GM21447 (cell line): ENCODE data around the gene PLIN4.

ENCODE experiments used
- ATAC-seq: cut with Tn5 transposase; IDR thresholded peaks from one replicate; pipeline ENCODE4 v1.9.1; 2021; ENCODE audit not compliant: unreplicated experiment

Gene PLIN4

DNA sequence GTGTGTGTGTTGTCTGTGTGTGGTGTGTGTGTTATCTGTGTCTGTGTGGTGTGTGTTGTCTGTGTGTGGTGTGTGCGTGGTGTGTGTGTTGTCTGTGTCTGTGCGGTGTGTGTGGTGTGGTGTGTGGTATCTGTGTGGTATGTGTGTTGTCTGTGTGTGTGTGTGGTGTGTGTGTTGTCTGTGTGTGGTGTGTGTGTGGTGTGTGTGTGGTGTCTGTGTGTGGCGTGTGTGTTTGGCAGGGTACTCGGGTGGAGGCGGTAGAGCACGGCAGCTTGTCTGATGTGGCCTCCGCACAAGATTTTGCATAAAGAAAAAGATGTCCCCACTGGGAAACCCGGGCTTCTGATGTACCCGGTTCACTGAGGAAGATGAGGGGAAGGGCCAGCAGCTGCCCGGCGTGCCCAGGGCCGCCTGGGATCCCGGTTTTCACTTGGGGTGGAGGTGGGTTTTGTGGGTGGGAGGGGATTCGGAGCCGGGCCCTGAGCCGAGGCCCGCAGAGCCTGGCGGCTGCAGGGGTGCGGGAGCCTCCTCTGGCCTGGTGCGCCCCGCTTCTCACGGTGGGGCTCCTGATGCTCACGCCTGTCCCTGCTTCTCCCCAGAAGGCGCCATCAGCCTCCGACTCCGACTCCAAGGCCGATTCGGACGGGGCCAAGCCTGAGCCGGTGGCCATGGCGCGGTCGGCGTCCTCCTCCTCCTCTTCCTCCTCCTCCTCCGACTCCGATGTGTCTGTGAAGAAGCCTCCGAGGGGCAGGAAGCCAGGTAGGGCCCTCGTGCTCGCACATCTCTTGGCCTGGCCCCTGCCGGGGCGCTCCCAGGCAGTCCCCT lies 25.0 kb downstream of the PLIN4 start:
- ATAC-seq: no peak

GRCh38 chr19:4492337-4493103 lies 25.8 kb downstream of the PLIN4 start:
- ATAC-seq: no peak

GRCh38 chr19:4491446-4491845 lies 26.8 kb downstream of the PLIN4 start:
- ATAC-seq: no peak

- no peak for ATAC-seq
These were observed 29.8 kb downstream of the PLIN4 start for GRCh38 chr19:4488496-4488895.

DNA sequence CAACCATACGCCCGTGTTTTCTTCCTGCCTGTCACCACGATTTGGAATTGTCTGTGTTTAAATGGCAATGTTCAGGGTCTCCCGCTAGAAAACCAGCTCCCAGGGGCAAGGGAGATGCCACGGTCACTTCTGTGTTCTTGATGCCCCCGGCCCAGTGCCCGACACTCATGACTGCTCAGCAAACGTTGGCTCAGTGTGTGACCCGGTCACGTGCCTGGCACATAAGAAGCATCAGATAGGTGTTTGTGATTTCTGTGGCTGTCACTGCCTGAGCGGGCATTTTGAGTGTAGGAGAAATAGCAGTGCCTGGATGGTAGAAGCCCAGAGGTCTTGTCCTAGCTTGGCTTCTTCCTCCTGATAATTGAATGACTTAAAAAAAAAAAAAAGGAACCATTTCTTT lies 30.7 kb downstream of the PLIN4 start:
- ATAC-seq: no peak

DNA sequence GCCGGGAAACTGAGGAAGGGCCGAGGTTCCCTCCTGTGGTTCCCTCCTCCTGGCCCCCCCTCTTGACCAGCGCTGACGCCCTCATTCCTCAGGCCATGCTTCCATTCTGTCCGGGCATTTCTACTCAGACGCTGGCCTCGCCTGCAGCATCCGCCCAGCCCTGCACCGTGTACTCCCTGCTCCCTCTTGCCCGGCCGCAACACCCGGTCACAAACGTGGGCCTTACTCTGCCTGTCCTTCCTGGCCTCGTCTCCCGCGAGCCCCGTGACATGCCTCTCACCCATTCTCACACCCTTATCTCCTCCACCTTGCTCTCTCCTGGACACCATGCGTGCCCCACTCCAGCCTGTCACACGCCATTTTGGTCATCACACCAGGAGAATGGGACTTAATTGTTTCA lies 34.9 kb downstream of the PLIN4 start:
- no peak for ATAC-seq

GRCh38 chr19:4482721-4483364 lies 35.4 kb downstream of the PLIN4 start:
- ATAC-seq: no peak

GRCh38 chr19:4477034-4477801 lies 41.1 kb downstream of the PLIN4 start:
- no peak for ATAC-seq

GRCh38 chr19:4474514-4475022 lies 43.7 kb downstream of the PLIN4 start:
- no peak for ATAC-seq

- ATAC-seq: no peak
These were observed 44.3 kb downstream of the PLIN4 start for GRCh38 chr19:4473763-4474513.

DNA sequence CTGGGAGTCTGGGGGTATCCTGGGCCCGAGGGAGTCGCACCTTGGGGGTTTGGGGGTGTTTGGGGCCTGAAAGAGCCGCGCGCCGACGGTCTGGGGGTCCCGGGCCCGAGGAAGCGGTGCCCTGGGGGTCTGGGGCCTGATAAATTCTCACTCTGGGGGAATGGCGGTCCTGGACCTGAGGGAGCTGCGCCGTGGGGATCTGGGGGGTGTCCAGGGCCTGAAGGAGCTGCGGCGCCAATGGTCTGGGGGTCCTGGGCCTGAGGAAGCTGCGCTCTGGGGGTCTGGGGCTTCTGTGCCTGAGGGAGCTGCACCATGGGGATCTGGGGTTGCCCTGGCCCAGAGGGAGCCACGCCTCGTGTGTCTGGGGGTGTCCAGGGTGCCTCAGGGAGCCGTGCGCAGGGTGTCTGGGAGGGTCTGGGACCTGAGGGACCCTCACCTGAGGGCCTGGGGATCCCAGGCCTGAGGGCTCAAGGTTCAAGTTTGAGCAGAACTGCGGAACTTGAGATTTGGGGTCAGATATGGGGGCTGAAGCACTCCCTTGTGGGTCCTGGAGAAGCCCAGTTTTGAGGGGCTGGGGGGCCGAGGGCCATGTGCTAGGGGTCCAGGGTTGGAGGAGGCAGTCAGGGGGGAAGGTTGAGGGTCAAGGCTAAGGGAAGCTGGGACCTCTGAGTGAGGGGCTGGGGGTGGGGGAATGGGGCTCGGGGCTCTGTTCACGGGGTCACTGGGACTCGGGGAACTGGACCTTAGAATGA lies 45.1 kb downstream of the PLIN4 start:
- no peak for ATAC-seq

- ATAC-seq: no peak
These were observed 45.9 kb downstream of the PLIN4 start, which contains the start of gene HDGFL2 for GRCh38 chr19:4472174-4472974. HDGFL2 (plus strand) TSS chr19:4472297; CDS start chr19:4472351, 54 bp downstream.

DNA sequence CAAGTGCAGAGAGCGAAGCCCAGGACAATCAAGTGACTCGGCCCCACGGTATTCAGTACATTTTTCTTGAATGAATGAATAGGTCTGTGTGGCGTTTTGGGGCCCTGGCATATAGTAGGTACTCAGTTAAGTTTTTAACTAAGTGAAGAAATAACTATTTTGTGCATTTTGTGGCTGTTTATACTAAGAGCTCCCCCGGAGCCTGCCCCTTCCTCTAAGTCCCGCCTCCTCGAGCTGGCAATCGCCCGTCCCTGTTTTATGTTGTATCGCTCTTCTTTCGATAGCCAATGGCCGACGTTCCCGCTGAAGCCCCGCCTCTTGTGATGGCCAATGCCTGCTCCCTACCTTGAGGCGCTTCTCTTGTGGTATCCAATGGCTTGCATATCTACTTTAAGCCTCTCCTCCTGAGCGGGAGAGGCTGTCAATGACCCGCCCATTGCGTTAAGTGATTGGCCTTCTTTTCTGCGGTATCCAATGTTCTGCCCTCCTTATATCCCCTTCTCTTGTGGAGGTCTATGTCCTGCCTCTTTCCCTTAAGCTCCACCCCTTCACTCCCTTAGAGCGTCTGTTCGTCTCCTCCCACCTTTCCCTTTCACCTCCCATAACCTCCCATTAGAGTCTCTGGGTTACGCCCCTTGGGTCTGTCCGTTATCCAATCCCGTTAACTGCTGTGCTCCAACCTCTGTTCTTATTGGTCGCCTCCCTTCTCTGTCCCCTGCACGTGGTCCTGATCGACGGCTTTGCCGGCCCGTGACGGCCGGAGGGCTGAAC lies 46.7 kb downstream of the PLIN4 start:
- ATAC-seq: peak; percentile 81

GRCh38 chr19:4467835-4468234 lies 50.5 kb downstream of the PLIN4 start:
- ATAC-seq: no peak

DNA sequence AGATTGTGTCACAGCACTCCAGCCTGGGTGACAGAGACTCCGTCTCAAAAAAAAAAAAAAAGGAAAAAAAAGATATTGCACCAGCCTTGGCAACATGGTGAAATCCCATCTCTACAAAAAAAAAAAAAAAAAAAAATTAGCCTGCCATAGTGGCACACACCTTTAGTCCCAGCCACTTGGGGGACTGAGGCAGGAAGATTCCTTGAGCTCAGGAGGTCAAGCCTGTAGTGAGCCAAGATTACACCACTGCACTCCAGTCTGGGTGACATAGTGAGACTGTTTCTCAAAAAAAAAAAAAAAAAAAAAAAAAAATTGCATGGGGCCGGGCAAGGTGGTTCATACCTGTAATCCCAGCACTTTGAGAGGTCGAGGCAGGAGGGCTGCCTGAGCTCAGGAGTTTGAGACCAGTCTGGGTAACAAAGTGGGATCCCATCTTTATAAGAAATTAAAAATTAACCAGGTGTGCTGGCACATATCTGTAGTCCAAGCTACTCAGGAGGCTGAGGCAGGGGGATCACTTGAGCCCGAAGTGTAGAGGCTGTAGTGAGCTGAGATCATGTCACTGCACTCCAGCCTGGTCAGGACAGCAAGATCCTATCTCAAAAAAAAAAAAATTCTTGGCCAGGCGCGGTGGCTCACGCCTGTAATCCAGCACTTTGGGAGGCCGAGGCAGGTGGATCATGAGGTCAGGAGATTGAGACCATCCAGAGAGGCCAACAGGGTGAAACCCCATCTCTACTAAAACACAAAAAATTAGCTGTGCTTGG lies 53.3 kb downstream of the PLIN4 start:
- no peak for ATAC-seq

GRCh38 chr19:4457654-4458395 lies 60.5 kb downstream of the PLIN4 start, which contains the start of gene UBXN6:
UBXN6 (minus strand) TSS chr19:4457794; CDS start chr19:4457697, 97 bp downstream.
- ATAC-seq: peak; percentile 85
